ENCODE data around the gene RASAL2.

Gene RASAL2

GRCh38 chr1:178467837-178468236, 373.9 kb downstream of the RASAL2 start:
- DNase-seq (ENCODE audit: insufficient read length, low spot score) (no peak), FAIRE-seq (no peak)
- TF ChIP-seq POU2F2 (IDR thresholded peaks at IDR 0.05; ENCODE audit: low read depth, low read length) (no peak), TAF1 (IDR thresholded peaks at IDR 0.05; ENCODE audit: low read depth, low read length) (no peak), PAX5 (IDR thresholded peaks at IDR 0.05; ENCODE audit: insufficient read depth, low read length, severe bottlenecking) (no peak), POLR2AphosphoS5 (IDR thresholded peaks at IDR 0.05; ENCODE audit: low read depth, low read length) (no peak), SPI1 (IDR thresholded peaks at IDR 0.05; ENCODE audit: low read depth, low read length) (no peak)

- no peak for FAIRE-seq
- DNase-seq (ENCODE audit: insufficient read length, low spot score), result no peak
- TF ChIP-seq POLR2AphosphoS5 (IDR thresholded peaks at IDR 0.05; ENCODE audit: low read depth, low read length), result no peak
- TF ChIP-seq POLR2A (IDR thresholded peaks at IDR 0.05; ENCODE audit: low read depth, low read length), result no peak
- TF ChIP-seq SPI1 (IDR thresholded peaks at IDR 0.05; ENCODE audit: low read depth, low read length), result no peak
- no peak for TF ChIP-seq TAF1 (IDR thresholded peaks at IDR 0.05; ENCODE audit: low read depth, low read length)
- TF ChIP-seq PAX5 (IDR thresholded peaks at IDR 0.05; ENCODE audit: insufficient read depth, low read length, severe bottlenecking), result no peak
- no peak for TF ChIP-seq POU2F2 (IDR thresholded peaks at IDR 0.05; ENCODE audit: low read depth, low read length)
Observed at GRCh38 chr1:178470411-178470960, 376.6 kb downstream of the RASAL2 start.

DNA sequence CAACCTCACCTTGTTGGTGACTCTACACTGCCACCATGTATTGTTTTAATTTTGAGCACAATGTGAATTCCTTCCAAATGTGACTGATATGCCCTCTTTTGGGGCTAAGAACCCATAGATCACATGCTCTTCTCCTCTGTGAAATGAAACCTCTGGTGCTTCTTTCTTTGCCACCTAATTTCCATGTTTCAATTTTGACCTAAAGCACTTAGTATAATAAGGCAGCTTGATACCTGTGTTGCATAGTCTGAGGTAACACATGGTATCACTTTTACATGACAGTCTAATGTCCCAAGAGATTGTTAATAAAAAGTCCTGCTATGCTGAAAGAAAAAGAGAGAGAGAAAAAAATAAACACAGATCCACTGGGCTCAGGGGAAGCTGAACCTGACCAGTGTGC, 378.6 kb downstream of the RASAL2 start:
- no peak for DNase-seq (ENCODE audit: insufficient read length, low spot score)
- no peak for TF ChIP-seq TAF1 (IDR thresholded peaks at IDR 0.05; ENCODE audit: low read depth, low read length)
- no peak for TF ChIP-seq POLR2A (IDR thresholded peaks at IDR 0.05; ENCODE audit: low read depth, low read length)
- no peak for TF ChIP-seq POLR2AphosphoS5 (IDR thresholded peaks at IDR 0.05; ENCODE audit: low read depth, low read length)
- TF ChIP-seq SPI1 (IDR thresholded peaks at IDR 0.05; ENCODE audit: low read depth, low read length), result no peak
- TF ChIP-seq POU2F2 (IDR thresholded peaks at IDR 0.05; ENCODE audit: low read depth, low read length), result no peak
- no peak for TF ChIP-seq PAX5 (IDR thresholded peaks at IDR 0.05; ENCODE audit: insufficient read depth, low read length, severe bottlenecking)
- FAIRE-seq, result no peak

DNA sequence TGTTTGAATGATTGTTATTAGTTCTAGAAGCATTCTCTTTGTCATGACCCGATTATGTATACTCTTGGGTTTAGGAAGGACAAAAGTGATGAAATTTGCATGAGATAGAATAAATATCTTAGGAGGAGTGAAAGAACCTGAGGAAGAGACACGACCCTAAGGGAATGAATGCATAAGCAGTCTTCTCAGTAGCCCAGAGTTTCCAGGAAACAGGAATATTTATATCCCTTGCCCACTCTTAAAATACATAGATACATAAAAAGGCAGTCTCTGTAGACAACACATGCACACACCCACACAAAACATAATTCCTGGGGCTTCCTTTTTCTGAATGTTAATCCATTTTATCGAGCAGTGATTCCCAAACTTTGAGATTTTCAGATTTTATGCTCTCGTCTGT, 383.5 kb downstream of the RASAL2 start:
- FAIRE-seq (no peak), DNase-seq (ENCODE audit: insufficient read length, low spot score) (no peak)
- TF ChIP-seq POLR2AphosphoS5 (IDR thresholded peaks at IDR 0.05; ENCODE audit: low read depth, low read length), result no peak

GRCh38 chr1:178477841-178478240, 383.9 kb downstream of the RASAL2 start:
- TF ChIP-seq POU2F2 (IDR thresholded peaks at IDR 0.05; ENCODE audit: low read depth, low read length) (no peak), TAF1 (IDR thresholded peaks at IDR 0.05; ENCODE audit: low read depth, low read length) (no peak), SPI1 (IDR thresholded peaks at IDR 0.05; ENCODE audit: low read depth, low read length) (no peak), PAX5 (IDR thresholded peaks at IDR 0.05; ENCODE audit: insufficient read depth, low read length, severe bottlenecking) (no peak), POLR2AphosphoS5 (IDR thresholded peaks at IDR 0.05; ENCODE audit: low read depth, low read length) (no peak), POLR2A (IDR thresholded peaks at IDR 0.05; ENCODE audit: low read depth, low read length) (no peak)
- DNase-seq (ENCODE audit: insufficient read length, low spot score) (no peak), FAIRE-seq (no peak)

- DNase-seq (ENCODE audit: insufficient read length, low spot score) (no peak), FAIRE-seq (no peak)
- no peak for TF ChIP-seq PAX5 (IDR thresholded peaks at IDR 0.05; ENCODE audit: insufficient read depth, low read length, severe bottlenecking)
- no peak for TF ChIP-seq POLR2AphosphoS5 (IDR thresholded peaks at IDR 0.05; ENCODE audit: low read depth, low read length)
- no peak for TF ChIP-seq POLR2A (IDR thresholded peaks at IDR 0.05; ENCODE audit: low read depth, low read length)
- TF ChIP-seq POU2F2 (IDR thresholded peaks at IDR 0.05; ENCODE audit: low read depth, low read length), result no peak
- TF ChIP-seq TAF1 (IDR thresholded peaks at IDR 0.05; ENCODE audit: low read depth, low read length), result no peak
- no peak for TF ChIP-seq SPI1 (IDR thresholded peaks at IDR 0.05; ENCODE audit: low read depth, low read length)
Observed at GRCh38 chr1:178483251-178483957, 389.5 kb downstream of the RASAL2 start.

- DNase-seq (ENCODE audit: insufficient read length, low spot score) (no peak), FAIRE-seq (no peak)
- TF ChIP-seq POU2F2 (IDR thresholded peaks at IDR 0.05; ENCODE audit: low read depth, low read length) (no peak), POLR2AphosphoS5 (IDR thresholded peaks at IDR 0.05; ENCODE audit: low read depth, low read length) (no peak), TAF1 (IDR thresholded peaks at IDR 0.05; ENCODE audit: low read depth, low read length) (no peak), POLR2A (IDR thresholded peaks at IDR 0.05; ENCODE audit: low read depth, low read length) (no peak), SPI1 (IDR thresholded peaks at IDR 0.05; ENCODE audit: low read depth, low read length) (no peak), PAX5 (IDR thresholded peaks at IDR 0.05; ENCODE audit: insufficient read depth, low read length, severe bottlenecking) (no peak)
Observed at GRCh38 chr1:178484698-178485225, 390.9 kb downstream of the RASAL2 start.

DNA sequence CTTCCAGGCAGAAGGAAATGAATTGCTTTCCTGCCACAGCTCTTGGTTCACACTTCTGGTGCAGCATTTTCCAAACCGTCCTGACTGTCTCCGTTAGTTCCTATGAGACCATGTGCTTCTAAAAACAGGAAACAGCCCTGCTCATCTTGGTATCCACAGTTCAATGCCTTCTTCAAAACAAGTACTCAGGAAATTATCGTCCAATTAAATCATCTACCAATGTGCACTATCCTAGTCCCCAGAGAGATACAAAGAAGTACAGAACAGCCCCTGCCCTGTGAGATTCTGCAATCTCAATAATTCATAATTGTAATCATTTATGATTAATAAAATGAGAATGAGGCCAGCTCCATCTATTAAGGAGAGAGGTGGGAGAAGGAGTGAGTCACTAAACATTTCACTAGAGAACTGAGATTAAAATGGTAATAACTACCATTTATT, 391.7 kb downstream of the RASAL2 start:
- DNase-seq (ENCODE audit: insufficient read length, low spot score) (no peak), FAIRE-seq (no peak)

GRCh38 chr1:178486100-178487069, 392.5 kb downstream of the RASAL2 start:
- no peak for DNase-seq (ENCODE audit: insufficient read length, low spot score)
- TF ChIP-seq POLR2A (IDR thresholded peaks at IDR 0.05; ENCODE audit: low read depth, low read length) (no peak), SPI1 (IDR thresholded peaks at IDR 0.05; ENCODE audit: low read depth, low read length) (no peak), TAF1 (IDR thresholded peaks at IDR 0.05; ENCODE audit: low read depth, low read length) (no peak), PAX5 (IDR thresholded peaks at IDR 0.05; ENCODE audit: insufficient read depth, low read length, severe bottlenecking) (no peak), POU2F2 (IDR thresholded peaks at IDR 0.05; ENCODE audit: low read depth, low read length) (no peak), POLR2AphosphoS5 (IDR thresholded peaks at IDR 0.05; ENCODE audit: low read depth, low read length) (no peak)
- no peak for FAIRE-seq

More for the DNA sequence above, 391.7 kb downstream of the RASAL2 start:
- no peak for TF ChIP-seq TAF1 (IDR thresholded peaks at IDR 0.05; ENCODE audit: low read depth, low read length)
- TF ChIP-seq POU2F2 (IDR thresholded peaks at IDR 0.05; ENCODE audit: low read depth, low read length), result no peak
- no peak for TF ChIP-seq PAX5 (IDR thresholded peaks at IDR 0.05; ENCODE audit: insufficient read depth, low read length, severe bottlenecking)
- no peak for TF ChIP-seq POLR2A (IDR thresholded peaks at IDR 0.05; ENCODE audit: low read depth, low read length)
- TF ChIP-seq SPI1 (IDR thresholded peaks at IDR 0.05; ENCODE audit: low read depth, low read length), result no peak
- TF ChIP-seq POLR2AphosphoS5 (IDR thresholded peaks at IDR 0.05; ENCODE audit: low read depth, low read length), result no peak

Measured in GM12891 (cell line).